B cell (primary cell): ENCODE measurements around the gene TSPAN31. TPM values are rescaled to one million over a fixed set of nuclear protein-coding genes. Genes with fewer than 3 reads are reported as not detected.

Source experiments
- ATAC-seq: fragments of 200-7000 bp; cut with Tn5 transposase; one replicate; pipeline ENCODE4 v1.10.0; 2021; ENCODE audit warnings: low read depth, mild to moderate bottlenecking, moderate number of reproducible peaks, moderate library complexity
- CTCF ChIA-PET: fragments of 350-600 bp; sonication (Branson Sonifier 250); formaldehyde crosslinking; loops from one replicate; lab custom pipeline; 2021; ENCODE audit warnings: antibody characterized with exemption, inconsistent platforms; lab: Charles Lee
- POLR2A ChIA-PET: fragments of 350-600 bp; sonication (Branson Sonifier 250); formaldehyde crosslinking; loops from one replicate; lab custom pipeline; 2021; ENCODE audit warnings: antibody characterized with exemption; lab: Charles Lee
- DNase-seq: peaks from one replicate; pipeline ENCODE4 v3.0.0; 2013
- H2AFZ ChIP-seq: 2 replicates; pipeline ENCODE4 v1.6.1; 2012; ENCODE audit warnings: mild to moderate bottlenecking, low read depth, low read length; ENCODE audit not compliant: insufficient read depth, poor library complexity, severe bottlenecking
- H3K27ac ChIP-seq, 2 donors: 1 replicate in 1 of 2; 2 replicates in 1 of 2; pipeline ENCODE4 v1.5.1; 2012 to 2013; ENCODE audit warnings: low read length in 2 of 2, mild to moderate bottlenecking in 2 of 2, moderate library complexity in 1 of 2
- H3K27me3 ChIP-seq, 4 experiments: fragments of 200-600 bp in 1 of 4; sonication (generic) in 1 of 4; replicated peaks in 1 of 4; 1 replicate in 2 of 4; 2 replicates in 2 of 4; pipeline versions ENCODE4 v1.6.1 to v1.7.0; 2013 to 2016; ENCODE audit warnings: low read length in 3 of 4, mild to moderate bottlenecking in 2 of 4, mixed read lengths in 1 of 4, moderate library complexity in 1 of 4; ENCODE audit not compliant: insufficient read depth in 4 of 4, control insufficient read depth in 3 of 4; ENCODE audit errors: control extremely low read depth in 1 of 4
- H3K36me3 ChIP-seq, 2 experiments: replicated peaks in 1 of 2; 1 replicate in 1 of 2; 2 replicates in 1 of 2; pipeline versions ENCODE4 v1.6.1 to v1.7.1; 2013; ENCODE audit warnings: low read length in 1 of 2; ENCODE audit not compliant: insufficient read depth in 2 of 2, control insufficient read depth in 1 of 2; ENCODE audit errors: control extremely low read depth in 1 of 2, extremely low read depth in 1 of 2
- H3K4me1 ChIP-seq, 2 donors: fragments of 200-600 bp in 1 of 2; sonication (generic) in 1 of 2; 1 replicate in 1 of 2; 2 replicates in 1 of 2; pipeline versions ENCODE4 v1.5.1 to v1.6.1; 2013 to 2017; ENCODE audit warnings: low read length in 2 of 2; ENCODE audit not compliant: control insufficient read depth in 2 of 2, insufficient read depth in 2 of 2
- H3K4me2 ChIP-seq: replicated peaks from 2 replicates; pipeline ENCODE3; 2012; ENCODE audit warnings: mild to moderate bottlenecking, low read depth, low read length; ENCODE audit not compliant: poor library complexity, severe bottlenecking
- H3K4me3 ChIP-seq, 5 experiments: fragments of 200-600 bp in 1 of 5; sonication (generic) in 1 of 5; 1 replicate in 3 of 5; 2 replicates in 2 of 5; pipeline versions ENCODE4 v1.5.1 to v1.7.0; 2011 to 2016; ENCODE audit warnings: low read length in 4 of 5, mild to moderate bottlenecking in 4 of 5, low read depth in 2 of 5, control low read depth in 1 of 5, moderate library complexity in 1 of 5; ENCODE audit not compliant: insufficient read depth in 1 of 5; ENCODE audit errors: control extremely low read depth in 1 of 5, extremely low read depth in 1 of 5
- H3K79me2 ChIP-seq: fragments of 200-600 bp; sonication (generic); one replicate; pipeline ENCODE4 v1.6.0; 2016; ENCODE audit warnings: low read length; ENCODE audit not compliant: control insufficient read depth, insufficient read depth
- H3K9ac ChIP-seq: fragments of 200-600 bp; sonication (generic); 2 replicates; pipeline ENCODE4 v1.6.1; 2017; ENCODE audit warnings: mild to moderate bottlenecking, low read length, moderate library complexity
- H3K9me3 ChIP-seq, 3 donors: one replicate each; pipeline versions ENCODE4 v1.6.1 to v1.7.1; 2013; ENCODE audit warnings: low read length in 2 of 3; ENCODE audit not compliant: control insufficient read depth in 2 of 3, insufficient read depth in 1 of 3; ENCODE audit errors: control extremely low read depth in 1 of 3
- H4K20me1 ChIP-seq: 2 replicates; pipeline ENCODE4 v1.6.0; 2012; ENCODE audit warnings: mild to moderate bottlenecking, low read length; ENCODE audit not compliant: insufficient read depth, control insufficient read depth, poor library complexity, severe bottlenecking
- H3K27ac Mint-ChIP-seq: one replicate; pipeline ENCODE4 v1.8.0; 2021; ENCODE audit warnings: mixed read lengths
- H3K27me3 Mint-ChIP-seq: one replicate; pipeline ENCODE4 v1.8.0; 2021; ENCODE audit warnings: mixed read lengths
- H3K4me1 Mint-ChIP-seq: one replicate; pipeline ENCODE4 v1.8.0; 2021; ENCODE audit warnings: mixed read lengths
- H3K4me3 Mint-ChIP-seq: one replicate; pipeline ENCODE4 v1.8.0; 2021; ENCODE audit warnings: mixed read lengths
- H3K9me3 Mint-ChIP-seq: one replicate; pipeline ENCODE4 v1.8.0; 2022; ENCODE audit warnings: mixed read lengths; ENCODE audit not compliant: insufficient read depth
- CTCF ChIP-seq: fragments of 200-600 bp; IDR thresholded peaks from one replicate; pipeline ENCODE4 v1.8.0; 2022; ENCODE audit warnings: antibody characterized with exemption, mild to moderate bottlenecking
- EZH2 ChIP-seq: IDR thresholded peaks from 2 replicates; pipeline ENCODE4 v1.6.1; 2012; ENCODE audit warnings: borderline replicate concordance, low read depth, mild to moderate bottlenecking, moderate library complexity, low read length; ENCODE audit not compliant: insufficient read depth, poor library complexity, severe bottlenecking
- WGBS: methylation state at CpG from one replicate; pipeline ENCODE4 v1.1.5; 2013; ENCODE audit warnings: missing lambda C conversion rate; ENCODE audit not compliant: insufficient coverage; 5-methylcytosine and 5-hydroxymethylcytosine counted together
- intact Hi-C: fragments of 100-400 bp; cut with micrococcal nuclease; formaldehyde crosslinking; loops from one replicate; pipeline ENCODE4 v1.10.0; 2022
- polyA plus RNA-seq: library from polyadenylated mRNA; depleted of rRNA; stranded (reverse); fragments of >200 nt; gene quantifications from 2 replicates; pipeline ENCODE4 v1.2.3, GENCODE V29; 2012
- total RNA-seq, 2 donors: library from RNA; stranded (reverse); fragments of 120-200 nt in 1 of 2; gene quantifications; 1 replicate in 1 of 2; 2 replicates in 1 of 2; pipeline versions ENCODE4 v1.2.3 to v1.2.4, GENCODE V29; 2013 to 2022

Gene TSPAN31
- total and polyA plus RNA-seq, 2 donors (not counting 1 experiment from before 2014, with no cell fraction given): 24.0 to 29.6 TPM

DNA sequence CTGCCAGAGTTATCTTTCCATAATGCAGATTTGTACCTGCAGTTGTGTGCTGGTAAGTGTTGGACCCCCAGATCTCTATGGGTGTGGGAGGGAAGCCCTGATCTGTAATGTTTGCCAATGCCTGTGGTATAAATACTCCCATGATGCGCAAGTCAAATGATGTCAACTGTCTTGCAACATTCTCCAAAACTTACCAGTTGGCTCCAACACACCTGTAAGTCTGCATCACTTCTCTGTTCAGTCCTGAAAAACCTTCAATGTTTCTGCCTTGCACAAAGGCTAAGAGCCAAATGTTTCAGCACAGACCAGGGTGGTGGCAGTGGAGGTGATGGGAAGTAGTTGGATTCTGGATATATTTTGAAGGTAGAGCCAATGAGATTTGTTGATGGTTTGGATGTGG is 47.8 kb upstream of the TSPAN31 start:
- no peaks in the 10 kb centered on the region for H3K27me3 Mint-ChIP-seq
- peaks cover 35% of the 10 kb centered on the region for H3K4me1 Mint-ChIP-seq
- peaks cover 27% of the 10 kb centered on the region for H3K79me2 ChIP-seq
- H3K27ac ChIP-seq: no peak overlapping the region
- 100% methylated on average over 1 of the region's 1 CpG for WGBS
- ChIA-PET POLR2A (no interaction called here), CTCF (interaction anchor here (0.7 kb wide), 1 partner anchor 412 kb away, joined by 3 read pairs; no protein-coding TSS in a partner anchor)
- H3K27me3 ChIP-seq: no peaks in the 10 kb centered on the region
- no peak overlapping the region for H3K4me3 ChIP-seq
- no peak overlapping the region for H3K27ac Mint-ChIP-seq
- DNase-seq (no peak), ATAC-seq (no peak)
- H3K4me1 ChIP-seq: peaks cover 23 to 32% of the 10 kb centered on the region in 2 donors
- no peaks in the 10 kb centered on the region for H3K9me3 Mint-ChIP-seq
- intact Hi-C loops: no loop called here
- H3K9me3 ChIP-seq: no peaks in the 10 kb centered on the region
- no peak overlapping the region for H3K4me3 Mint-ChIP-seq
- no peak overlapping the region for H3K9ac ChIP-seq
- no peak for TF ChIP-seq EZH2
- no peak for TF ChIP-seq CTCF
- peaks cover 15% of the 10 kb centered on the region for H4K20me1 ChIP-seq
- no peak overlapping the region for H2AFZ ChIP-seq
- no peak overlapping the region for H3K4me2 ChIP-seq
- H3K36me3 ChIP-seq: peaks cover 7 to 39% of the 10 kb centered on the region in 2 experiments

GRCh38 chr12:57698414-57698813 is 46.4 kb upstream of the TSPAN31 start:
- no peak overlapping the region for H2AFZ ChIP-seq
- Mint-ChIP-seq H3K4me1 (peaks cover 42% of the 10 kb centered on the region), H3K27me3 (no peaks in the 10 kb centered on the region), H3K4me3 (no peak overlapping the region), H3K9me3 (no peaks in the 10 kb centered on the region), H3K27ac (no peak overlapping the region)
- H3K4me1 ChIP-seq: peaks cover 19 to 28% of the 10 kb centered on the region in 2 donors
- ChIA-PET POLR2A (interaction anchor here (0.7 kb wide), 1 partner anchor 46 kb away, joined by 3 read pairs; no protein-coding TSS in a partner anchor), CTCF (interaction anchor here (0.7 kb wide), 1 partner anchor 180 kb away, joined by 3 read pairs; no protein-coding TSS in a partner anchor)
- peaks cover 21% of the 10 kb centered on the region for H4K20me1 ChIP-seq
- no peak overlapping the region for H3K4me3 ChIP-seq
- 100% methylated on average over 3 of the region's 3 CpGs for WGBS
- no peak overlapping the region for H3K9ac ChIP-seq
- TF ChIP-seq EZH2 (no peak), CTCF (no peak)
- no peak overlapping the region for H3K4me2 ChIP-seq
- no peaks in the 10 kb centered on the region for H3K27me3 ChIP-seq
- peaks cover 34% of the 10 kb centered on the region for H3K79me2 ChIP-seq
- intact Hi-C loops: no loop called here
- ATAC-seq (no peak), DNase-seq (no peak)
- H3K27ac ChIP-seq: no peak overlapping the region
- H3K9me3 ChIP-seq: peaks cover 0 to 3% (median 0%) of the 10 kb centered on the region in 3 donors
- peaks cover 14 to 47% of the 10 kb centered on the region in 2 experiments for H3K36me3 ChIP-seq
